NCI-H345 treated with DMSO at 0.1 percent for 48 hours (cell line): ENCODE data around the gene HHAT.

Source experiments
- DNase-seq: peaks from one replicate; lab custom pipeline; 2025; ENCODE audit not compliant: unreplicated experiment; lab: John Stamatoyannopoulos, UW

Gene HHAT

DNA sequence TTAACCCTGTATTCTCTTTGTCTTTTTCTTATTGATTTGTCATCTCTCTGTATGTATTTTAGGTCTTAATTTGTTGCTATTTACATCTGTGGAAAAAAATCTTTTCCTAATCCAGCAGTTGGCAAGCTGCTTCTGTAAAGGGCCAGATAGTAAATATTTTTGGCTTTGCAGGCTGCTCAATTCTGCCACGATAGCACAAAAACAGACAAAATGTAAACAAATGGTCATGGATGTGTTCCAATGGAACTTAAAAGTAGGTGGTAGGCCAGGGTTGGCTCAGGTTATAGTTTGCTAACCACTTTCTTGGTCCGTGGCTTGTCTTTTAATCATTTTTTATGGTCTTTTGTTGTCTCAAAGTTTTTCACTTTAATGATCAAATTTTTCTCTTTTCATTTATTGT, 371.8 kb downstream of the HHAT start:
- no peak for DNase-seq

DNA sequence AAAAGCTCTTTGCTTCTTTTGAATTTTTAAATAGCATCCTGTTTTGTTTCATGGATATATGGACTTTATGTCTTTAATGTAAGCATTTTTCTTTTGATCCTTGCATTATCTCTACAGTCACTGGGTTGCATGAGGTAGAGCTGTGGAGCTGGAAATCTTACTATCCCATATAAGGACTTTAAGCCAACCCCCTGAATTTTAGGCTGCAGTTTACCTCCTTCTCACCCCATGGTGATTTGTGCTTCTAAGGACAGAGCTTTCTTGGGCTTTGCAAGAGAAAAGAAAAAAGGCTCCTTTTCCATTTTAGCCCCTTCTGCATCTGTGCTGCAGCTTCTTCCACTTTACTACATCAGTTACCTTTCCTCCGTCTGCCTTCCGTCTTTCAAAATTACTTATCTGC, 373.8 kb downstream of the HHAT start:
- no peak for DNase-seq

DNA sequence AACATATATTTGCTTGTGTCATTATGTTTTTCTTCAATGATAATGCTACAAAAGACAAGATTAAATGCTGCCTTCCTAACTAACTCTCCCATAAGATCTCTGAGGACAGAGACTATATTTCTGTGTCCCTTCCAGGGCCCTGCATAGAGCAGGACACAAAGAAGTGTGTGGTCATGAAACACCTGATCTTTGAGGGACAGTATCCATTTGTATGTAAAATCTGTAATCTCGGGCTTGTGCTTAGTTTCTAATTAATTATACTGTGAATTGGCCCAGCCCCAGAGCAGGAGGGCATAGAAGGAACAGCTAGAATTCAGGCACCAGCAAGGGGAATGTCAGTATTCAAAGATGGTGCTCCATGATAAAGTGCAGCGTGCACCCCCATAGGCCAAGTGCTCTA, 374.9 kb downstream of the HHAT start:
- no peak for DNase-seq

DNA sequence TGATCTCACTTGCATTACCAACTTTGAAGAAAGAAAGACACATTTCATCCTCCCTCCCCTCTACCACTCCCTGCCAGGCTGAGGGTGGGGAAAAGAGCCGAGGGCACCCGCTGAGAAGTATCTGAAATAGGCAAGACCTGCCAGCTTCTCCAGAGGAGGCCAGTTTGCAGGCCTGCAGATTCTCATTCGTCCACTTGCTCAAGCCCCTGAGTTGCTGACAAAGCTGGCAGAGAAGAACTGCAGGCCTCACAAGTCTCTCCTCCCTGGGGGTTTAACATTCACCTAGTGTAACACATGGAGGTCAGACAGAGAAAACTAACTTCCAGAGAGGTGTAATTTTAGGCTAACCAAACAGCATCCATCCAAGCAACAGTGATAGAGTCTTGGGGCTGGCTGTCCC, 376.4 kb downstream of the HHAT start:
- no peak for DNase-seq

DNA sequence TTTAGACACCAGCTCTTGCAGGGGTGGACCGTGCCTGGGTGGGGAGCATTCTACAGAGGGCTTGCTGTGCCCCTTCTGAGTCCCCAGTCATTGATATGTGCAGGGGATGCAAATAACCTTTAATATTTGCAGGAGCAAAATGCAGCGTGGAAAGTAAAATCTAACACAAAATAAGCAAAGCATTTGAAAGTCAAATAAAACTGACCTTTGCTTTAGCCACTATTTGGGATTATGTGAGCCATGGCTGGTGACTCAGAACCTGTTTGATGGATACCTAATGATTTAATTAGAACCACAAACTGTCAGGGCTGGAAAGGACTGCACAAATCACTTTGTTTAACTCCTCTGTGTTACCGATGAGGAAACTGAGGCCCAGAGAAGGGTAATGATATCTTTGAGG, 377.5 kb downstream of the HHAT start:
- no peak for DNase-seq

DNA sequence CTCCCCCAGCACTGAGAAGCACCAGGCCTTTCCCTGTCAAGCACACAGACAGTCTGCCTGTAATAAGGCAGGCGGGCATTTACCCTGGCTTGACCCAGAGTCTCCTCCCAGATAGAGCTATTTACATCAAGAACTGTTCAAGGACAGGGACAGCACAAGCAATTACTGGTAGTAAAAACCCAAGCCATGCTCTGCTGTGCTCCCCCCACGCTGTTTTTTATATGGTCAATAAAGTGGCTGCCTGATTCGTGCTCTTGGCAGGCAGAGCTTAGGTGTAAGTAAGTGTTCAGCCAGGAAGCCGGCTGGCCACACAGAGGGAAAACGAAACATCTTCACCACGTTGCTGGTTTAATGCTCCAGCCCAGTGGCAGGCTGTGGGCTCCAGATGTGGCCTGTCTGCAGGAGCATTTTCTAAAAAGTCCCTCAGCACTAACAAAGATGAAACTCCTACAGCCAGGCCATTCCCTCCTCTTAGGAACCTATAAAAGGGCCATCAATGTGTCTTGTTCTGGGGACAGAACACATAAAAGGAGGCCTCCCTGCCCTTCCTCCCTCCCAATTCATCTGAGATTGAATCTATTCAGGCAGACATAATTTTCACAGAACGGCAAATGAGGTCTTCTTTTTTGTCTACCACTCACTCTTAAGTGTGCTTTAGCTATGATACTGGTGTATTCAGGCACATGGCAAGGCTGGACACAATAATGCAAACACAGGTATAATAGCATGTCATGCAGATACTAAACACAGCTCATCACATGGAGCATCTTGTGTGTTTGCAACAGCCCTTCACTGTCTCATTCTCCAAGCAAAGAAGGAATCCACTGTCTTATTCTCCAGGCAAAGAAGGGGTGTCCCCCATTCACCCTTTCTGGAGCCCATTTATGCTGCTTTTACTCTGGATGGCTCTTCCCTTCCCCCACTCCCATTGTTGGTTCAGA, 378.9 kb downstream of the HHAT start:
- DNase-seq = no peak

DNA sequence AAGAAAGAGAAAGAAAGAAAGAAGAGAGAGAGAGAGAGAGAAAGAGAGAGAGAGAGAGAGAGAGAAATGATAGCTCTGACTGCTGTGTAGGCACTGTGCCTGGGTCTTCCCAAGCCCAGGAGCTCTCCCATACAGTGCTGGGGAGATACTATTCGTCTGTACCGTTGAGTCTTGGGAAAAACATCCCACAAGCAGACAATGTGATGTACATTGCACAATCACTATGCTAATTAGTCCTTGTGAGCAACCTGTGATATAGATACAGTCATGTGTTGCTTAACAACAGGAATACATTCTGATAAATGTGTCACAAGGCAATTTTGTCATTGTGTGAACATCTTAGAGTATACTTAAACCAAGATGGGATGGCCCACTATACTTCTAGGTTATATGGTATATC, 381.0 kb downstream of the HHAT start:
- DNase-seq = no peak

DNA sequence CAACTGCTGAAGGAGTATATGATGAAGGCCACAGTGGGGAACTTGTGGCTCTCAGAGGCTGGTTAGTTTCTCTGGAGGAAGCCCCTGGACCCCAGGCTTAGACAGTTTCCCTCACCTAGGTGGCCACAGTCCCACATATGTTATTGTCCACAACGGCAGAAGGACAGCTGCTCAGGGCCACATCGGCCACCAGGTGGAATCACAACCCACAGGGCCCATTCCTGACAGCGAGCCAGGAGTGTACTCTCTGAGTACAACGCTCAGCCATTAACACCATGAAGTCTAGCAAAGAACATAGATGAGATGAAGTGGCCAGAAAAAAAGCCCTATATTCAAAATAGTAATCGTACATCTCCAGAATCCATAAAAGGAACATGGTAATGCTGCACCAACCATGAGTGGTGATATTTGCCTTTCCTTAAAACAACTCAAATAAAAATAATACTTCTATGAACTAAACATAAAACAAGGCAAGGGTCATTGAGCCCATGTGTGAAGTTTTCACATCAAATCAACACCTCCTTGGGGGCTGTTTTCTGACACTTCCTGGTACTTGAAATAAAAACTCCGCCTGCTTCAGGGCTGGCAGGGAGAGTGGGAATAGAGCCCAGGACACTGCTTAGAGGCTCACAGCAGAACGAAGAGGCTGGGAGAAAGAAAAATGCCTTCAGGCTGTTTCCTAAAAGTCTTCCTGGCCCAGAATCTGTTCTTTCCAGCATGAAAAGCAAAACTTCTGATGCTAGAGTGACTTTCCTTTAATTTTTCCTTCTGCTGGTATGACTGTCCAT, 383.3 kb downstream of the HHAT start:
- DNase-seq = no peak

DNA sequence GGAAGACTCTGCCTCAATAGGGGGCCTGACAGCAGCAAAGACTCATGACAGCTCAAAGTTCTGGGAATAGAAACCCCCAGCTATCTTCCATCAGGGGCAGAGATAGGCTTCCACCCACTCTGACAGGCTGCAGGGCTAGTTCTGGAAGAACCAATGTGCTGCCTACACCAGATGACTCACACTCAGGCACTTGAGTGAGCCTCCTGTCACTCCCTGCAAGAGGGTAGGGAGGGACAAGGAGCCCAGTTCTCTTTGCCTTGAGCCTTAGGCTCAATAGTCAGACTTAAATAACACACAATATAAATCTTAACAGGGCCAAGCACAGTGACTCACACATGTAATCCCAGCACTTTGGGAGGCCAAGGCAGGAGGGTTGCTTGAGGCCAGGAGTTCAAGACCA, 386.4 kb downstream of the HHAT start:
- no peak for DNase-seq

DNA sequence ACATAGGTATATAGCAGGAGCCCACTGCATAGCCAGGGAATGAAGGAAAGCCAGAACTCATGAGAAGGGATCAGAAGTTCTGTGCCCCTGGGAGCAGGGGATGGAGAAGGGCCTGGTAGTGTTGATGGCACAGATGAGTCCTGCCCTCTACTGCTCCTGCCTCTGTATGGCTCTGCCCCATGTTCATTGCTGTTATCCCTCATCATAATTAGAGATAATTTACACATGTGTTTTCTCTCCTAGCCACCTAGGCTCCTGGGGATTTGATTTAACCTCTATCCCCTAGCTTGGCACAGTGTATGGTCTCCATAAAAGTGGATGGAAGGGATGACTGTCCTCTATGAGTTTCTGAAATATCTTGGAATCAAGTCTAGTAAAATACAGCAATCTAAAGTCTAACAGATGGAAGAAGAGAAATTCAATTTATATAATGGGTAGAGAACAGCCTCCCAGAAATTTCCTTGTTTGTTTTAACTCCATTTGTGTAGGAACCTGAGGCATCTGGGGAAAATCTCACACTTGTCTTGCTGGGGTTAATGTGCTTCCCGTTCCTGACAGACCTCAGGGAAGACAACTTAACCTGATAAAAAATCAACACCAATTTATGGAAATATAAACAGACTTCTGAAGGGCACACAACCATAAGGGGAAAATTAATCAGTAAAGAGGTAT, 393.8 kb downstream of the HHAT start:
- no peak for DNase-seq

DNA sequence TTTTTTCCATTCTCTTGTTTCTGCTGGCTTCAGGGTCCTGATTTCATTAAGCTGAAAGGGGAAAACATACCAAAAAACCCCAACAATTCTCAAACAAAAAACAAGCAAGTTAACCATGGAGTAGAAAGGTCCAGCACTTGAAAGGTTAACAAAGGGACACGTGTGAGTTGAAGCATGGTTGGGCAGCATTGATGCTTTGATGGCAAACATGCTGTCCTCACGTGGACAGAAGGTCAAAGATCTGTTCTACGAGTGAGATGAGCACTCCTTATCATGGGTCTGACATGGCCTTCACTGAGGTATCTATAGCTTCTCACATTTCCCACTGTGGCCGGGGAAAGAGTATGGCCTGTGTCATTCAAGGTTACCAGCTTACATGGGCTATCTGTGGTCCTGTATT, 394.9 kb downstream of the HHAT start:
- DNase-seq = no peak

DNA sequence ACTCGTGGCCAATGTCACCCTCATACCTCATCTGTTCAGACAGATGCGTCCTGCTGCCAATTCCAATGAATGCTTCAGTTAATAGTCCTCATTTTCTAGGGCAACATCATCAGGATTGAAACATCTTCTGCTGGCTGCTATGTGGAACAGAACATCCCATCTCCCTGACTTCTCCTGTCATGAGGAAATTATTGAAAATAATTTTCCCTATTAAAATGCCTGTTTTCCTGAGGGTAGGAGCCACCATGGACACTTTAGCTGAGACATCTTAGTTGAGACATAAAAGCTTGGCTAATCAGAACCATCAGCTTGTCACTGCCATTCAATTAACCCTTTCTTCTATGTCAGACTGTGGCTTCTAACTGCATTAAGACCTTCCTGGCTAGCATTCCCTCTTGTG, 396.1 kb downstream of the HHAT start:
- DNase-seq = no peak
